ENCODE results near the gene TAOK3. TPM values are rescaled to one million over a fixed set of nuclear protein-coding genes. Genes with fewer than 3 reads are reported as not detected.

Gene TAOK3
- total and polyA plus RNA-seq, 9 of the 15 experiments (the other 6 are each of a cell fraction or from before 2014, with no cell fraction given) = 24.3 to 83.5 (median 47.1) TPM

DNA sequence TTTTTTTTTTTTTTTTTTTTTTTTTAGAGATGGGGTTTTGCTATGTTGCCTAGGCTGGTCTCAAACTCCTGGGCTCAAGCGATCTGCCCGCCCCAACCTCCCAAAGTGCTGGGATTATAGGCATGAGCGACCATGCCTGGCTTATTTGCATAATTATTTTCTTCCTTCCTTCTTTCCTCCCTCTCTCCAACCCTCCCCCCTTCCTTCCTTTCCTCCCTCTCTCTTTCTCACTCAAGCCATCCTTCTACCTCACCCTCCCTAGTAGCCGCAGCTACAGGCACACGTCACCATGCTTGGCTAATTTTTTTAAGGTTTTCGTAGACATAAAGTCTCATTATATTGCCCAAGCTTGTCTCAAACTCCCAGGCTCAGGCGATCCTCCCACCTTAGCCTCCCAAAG is 152.9 kb downstream of the TAOK3 start (continued):
- TF ChIP-seq, protein P1, sequence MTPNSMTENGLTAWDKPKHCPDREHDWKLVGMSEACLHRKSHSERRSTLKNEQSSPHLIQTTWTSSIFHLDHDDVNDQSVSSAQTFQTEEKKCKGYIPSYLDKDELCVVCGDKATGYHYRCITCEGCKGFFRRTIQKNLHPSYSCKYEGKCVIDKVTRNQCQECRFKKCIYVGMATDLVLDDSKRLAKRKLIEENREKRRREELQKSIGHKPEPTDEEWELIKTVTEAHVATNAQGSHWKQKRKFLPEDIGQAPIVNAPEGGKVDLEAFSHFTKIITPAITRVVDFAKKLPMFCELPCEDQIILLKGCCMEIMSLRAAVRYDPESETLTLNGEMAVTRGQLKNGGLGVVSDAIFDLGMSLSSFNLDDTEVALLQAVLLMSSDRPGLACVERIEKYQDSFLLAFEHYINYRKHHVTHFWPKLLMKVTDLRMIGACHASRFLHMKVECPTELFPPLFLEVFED (CRISPR knock-in tag; conservative IDR thresholded peaks at IDR 0.05) = no peak
- TF ChIP-seq NR4A1 (CRISPR knock-in tag; IDR thresholded peaks at IDR 0.05) = no peak
- TF ChIP-seq NR4A1 (tag; IDR thresholded peaks at IDR 0.05) = no peak
- no peak for TF ChIP-seq RBM39 (optimal IDR thresholded peaks at IDR 0.05; ENCODE audit: low read depth, low read length)
- TF ChIP-seq, protein P2, sequence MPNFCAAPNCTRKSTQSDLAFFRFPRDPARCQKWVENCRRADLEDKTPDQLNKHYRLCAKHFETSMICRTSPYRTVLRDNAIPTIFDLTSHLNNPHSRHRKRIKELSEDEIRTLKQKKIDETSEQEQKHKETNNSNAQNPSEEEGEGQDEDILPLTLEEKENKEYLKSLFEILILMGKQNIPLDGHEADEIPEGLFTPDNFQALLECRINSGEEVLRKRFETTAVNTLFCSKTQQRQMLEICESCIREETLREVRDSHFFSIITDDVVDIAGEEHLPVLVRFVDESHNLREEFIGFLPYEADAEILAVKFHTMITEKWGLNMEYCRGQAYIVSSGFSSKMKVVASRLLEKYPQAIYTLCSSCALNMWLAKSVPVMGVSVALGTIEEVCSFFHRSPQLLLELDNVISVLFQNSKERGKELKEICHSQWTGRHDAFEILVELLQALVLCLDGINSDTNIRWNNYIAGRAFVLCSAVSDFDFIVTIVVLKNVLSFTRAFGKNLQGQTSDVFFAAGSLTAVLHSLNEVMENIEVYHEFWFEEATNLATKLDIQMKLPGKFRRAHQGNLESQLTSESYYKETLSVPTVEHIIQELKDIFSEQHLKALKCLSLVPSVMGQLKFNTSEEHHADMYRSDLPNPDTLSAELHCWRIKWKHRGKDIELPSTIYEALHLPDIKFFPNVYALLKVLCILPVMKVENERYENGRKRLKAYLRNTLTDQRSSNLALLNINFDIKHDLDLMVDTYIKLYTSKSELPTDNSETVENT (CRISPR knock-in tag; IDR thresholded peaks at IDR 0.05) = no peak
- TF ChIP-seq SETDB1 (IDR thresholded peaks at IDR 0.05; ENCODE audit: low read length) = no peak
- no peak for TF ChIP-seq PRPF4 (IDR thresholded peaks at IDR 0.05; ENCODE audit: insufficient read depth, low read depth, low read length, poor library complexity, severe bottlenecking)
- TF ChIP-seq SAFB2 (IDR thresholded peaks at IDR 0.05; ENCODE audit: borderline replicate concordance, low read depth, low read length, severe bottlenecking) = no peak
- TF ChIP-seq KHSRP (IDR thresholded peaks at IDR 0.05) = no peak

All from K562 (cell line).